Measurements from ENCODE around the gene TSPO.

GRCh38 chr22:43198936-43199335 is 47.6 kb downstream of the TSPO start:
- TF ChIP-seq CTCF (IDR thresholded peaks at IDR 0.05; ENCODE audit: control extremely low read depth in 1 of 3, insufficient read depth in 1 of 3, low read depth in 1 of 3, low read length in 3 of 3) = no peak
- no peak for TF ChIP-seq EP300 (IDR thresholded peaks at IDR 0.05; ENCODE audit: borderline replicate concordance in 1 of 2, low read depth in 2 of 2, low read length in 2 of 2)
- no peak for TF ChIP-seq POLR2A (IDR thresholded peaks at IDR 0.05; ENCODE audit: control extremely low read depth in 1 of 2, low read depth in 2 of 2, low read length in 2 of 2)
- no peak for TF ChIP-seq GABPA (IDR thresholded peaks at IDR 0.05; ENCODE audit: borderline replicate concordance, insufficient read depth, low read length)
- TF ChIP-seq KDM5A (IDR thresholded peaks at IDR 0.05; ENCODE audit: low read length) = no peak

Data from H1 (cell line).